GM18861 (cell line): ENCODE results near the gene FZD1.

Experiments
- ATAC-seq: cut with Tn5 transposase; IDR thresholded peaks from one replicate; pipeline ENCODE4 v1.9.1; 2021; ENCODE audit not compliant: unreplicated experiment

FZD1 gene

DNA sequence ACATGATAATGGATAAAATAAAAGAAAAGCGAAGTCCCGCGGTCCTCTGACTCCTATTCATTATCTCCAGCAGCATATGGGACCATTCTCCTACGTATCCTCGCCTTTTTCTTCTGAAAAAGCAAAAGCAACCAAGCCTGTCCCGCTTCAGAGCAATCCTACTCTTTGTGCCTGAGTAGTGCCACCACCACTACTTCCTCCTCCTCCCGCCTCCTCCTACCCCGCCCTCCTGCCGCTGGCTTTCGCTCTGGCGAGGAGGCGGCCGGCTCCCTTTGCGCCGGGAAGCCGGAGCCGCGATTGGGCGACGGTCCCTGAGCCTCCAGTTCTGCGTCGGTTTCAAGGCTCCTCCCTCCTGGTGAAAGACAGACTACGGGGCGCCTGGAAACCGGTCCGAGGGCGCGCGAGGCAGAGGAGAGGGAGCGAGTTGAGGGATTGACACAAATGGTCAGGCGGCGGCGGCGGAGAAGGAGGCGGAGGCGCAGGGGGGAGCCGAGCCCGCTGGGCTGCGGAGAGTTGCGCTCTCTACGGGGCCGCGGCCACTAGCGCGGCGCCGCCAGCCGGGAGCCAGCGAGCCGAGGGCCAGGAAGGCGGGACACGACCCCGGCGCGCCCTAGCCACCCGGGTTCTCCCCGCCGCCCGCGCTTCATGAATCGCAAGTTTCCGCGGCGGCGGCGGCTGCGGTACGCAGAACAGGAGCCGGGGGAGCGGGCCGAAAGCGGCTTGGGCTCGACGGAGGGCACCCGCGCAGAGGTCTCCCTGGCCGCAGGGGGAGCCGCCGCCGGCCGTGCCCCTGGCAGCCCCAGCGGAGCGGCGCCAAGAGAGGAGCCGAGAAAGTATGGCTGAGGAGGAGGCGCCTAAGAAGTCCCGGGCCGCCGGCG, at the start of gene FZD1:
Gene FZD1 (plus strand): TSS at position 388 of the 878 bp plus-strand sequence. CDS start 448 bp downstream, at position 836.
- peak; percentile 85 for ATAC-seq

DNA sequence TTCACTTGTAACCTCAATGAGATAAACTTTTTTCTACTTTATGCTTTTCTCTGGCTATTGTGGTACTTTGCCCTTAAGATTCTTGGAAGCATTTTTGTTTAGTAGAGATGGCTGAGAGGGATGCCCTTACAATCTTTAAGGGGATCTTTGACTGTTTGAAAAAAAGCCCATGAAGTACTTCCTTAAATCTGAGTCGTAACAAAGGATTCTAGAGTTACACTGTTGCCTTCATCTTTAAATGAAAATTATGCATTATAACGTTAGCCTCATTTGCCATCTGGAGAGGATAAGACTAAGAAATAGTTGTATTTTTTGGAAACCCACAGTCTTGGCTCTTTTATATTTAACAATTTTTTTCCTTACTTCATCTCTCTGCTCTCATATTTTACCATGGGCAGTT, 37.8 kb upstream of the FZD1 start:
- no peak for ATAC-seq

DNA sequence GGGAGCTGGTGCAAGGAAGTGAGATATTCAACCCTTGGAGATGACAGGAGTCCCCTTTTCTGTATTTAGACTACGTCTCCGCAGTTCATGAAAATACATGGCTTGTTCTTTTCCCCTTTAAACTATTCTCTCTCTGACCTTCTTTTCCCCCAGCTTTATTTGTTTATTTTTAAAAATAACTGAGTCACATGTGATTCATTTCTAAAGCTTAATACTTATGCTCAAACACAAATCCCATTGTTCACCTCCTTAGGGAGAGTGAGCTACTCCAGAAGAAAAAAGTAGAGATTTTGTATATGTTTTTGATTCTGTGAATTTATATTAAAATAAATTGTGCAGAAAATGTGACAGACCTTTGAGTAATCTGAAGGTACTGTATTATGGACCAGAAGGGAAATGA, 35.9 kb upstream of the FZD1 start:
- no peak for ATAC-seq

DNA sequence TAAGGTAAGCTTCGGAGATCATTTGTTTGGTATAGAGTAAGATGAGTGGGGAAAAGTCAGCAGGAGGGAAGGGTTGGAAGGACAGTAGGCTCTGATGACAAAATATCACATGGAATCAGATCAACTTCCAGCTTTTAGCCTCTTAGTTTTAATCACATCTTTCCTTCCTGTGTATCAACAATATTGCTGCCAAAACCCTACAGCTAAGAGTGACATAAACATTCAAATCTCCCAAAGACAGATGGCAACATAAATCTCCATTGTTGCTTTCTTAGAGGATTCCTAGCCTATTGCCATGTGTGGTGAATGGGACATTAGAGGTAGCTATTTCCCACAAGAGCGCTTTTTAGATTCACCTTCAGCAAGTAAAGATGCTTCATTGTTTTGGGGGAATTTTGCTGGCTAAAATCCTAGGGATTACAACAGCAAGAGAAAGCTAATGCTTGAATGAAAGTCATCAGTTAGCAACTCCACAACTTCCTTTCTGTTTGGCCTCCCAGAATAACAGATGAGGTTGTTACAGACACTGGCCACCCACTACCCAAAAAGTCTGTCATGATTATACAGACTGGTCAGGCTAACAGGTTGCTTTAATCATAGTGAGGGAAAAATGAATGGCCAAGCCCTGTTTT, 35.2 kb upstream of the FZD1 start:
- no peak for ATAC-seq

DNA sequence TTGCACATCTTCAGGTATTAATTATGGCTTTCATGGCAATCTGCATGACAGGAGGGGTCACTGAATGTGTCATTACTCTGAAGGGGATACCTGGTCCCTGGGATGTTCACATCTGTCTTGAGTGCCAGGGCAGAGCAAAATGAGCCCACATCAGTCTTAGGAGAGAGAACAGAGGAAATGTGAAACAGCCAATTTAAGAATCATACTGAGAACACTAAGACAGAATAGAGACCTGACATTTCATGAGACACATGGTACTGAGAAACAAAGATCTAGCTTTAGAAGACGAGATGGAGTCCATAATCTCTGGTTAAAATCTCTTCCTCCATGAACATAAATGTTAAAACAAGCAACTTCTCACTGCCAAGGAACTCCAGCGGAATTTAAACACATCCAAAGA, 34.1 kb upstream of the FZD1 start:
- ATAC-seq = no peak

DNA sequence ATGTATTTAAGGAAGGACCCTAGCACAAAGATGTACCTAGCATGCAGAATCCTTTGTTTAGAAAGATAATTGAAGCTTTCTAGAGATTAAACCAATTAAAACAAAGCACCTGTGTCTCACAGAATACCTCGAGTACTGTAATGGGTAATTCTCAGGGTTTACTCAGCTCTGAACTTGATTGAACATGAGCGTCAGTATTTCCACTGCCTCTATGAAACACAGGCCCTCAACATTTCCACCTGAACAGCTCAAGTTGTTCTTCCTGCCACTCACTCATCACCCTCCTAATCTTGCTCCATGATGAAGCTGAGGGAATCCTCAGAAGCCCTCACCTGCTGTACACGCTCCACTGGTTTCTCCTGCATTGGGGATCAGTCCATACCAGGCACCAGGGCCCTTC, 33.7 kb upstream of the FZD1 start:
- ATAC-seq = no peak

DNA sequence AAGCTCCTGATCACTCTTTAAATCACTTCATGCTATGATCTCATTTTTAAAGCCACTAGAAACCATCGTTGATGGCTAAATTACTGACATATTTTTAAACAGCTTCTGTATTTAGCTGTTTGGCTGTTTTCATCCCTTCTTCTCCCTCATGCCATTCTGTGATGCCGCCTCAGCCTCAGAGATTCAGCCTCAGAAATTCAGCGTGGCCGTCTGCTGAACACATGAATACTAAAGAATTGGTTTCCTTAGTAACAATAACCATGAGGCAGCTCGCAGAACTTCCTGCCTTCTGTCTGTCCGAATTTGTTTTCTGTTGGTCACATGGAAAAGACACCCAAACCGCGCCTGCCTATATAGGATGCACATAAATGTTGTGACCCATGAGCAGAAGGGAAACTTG, 31.0 kb upstream of the FZD1 start:
- ATAC-seq = no peak

DNA sequence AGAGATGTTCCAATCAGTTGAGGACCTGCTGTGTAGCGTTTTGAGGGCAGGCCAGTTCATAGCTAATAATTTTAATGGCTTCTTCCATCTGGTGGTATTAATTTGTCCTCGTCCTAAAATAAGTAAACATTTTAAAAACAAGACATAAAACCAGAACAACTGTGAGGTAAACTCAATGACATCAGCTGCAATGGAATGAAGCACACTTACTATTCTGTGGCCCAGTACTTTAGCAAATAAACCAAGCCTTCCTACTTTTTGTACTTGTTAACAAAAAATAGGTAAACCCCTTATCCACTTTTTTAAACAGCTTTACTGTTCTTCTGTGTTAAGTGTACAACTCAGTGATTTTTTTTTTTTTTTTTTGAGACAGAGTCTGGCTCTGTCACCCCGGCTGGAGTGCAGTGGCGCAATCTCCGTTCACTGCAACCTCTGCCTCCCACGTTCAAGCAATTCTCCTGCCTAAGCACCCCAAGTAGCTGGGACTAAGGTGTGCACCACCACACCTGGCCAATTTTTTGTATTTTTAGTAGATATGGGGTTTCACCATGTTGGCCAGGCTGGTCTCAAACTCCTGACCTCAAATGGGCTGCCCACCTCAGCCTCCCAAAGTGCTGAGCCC, 28.9 kb upstream of the FZD1 start:
- ATAC-seq = no peak

DNA sequence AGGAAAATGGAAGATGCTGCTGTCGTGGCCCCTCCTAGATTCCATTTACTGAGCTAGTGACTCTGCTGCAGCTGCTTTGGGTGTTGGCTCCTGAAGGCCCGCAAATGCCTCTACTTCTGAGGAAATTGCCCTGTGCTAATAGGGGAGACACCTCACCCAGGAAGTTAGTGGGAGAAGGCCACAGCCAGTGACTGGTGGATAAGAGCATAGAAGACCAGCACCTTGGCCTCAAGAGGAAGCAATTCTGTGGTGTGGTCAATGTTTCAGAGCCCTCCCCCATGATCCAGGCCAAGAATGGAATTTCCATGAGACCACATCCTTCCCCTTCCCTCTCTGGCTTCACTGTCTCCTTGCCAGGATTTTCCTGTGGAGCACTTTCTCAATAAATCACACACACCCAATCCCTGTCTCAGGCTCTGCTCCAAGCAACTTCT, 25.0 kb upstream of the FZD1 start:
- no peak for ATAC-seq

DNA sequence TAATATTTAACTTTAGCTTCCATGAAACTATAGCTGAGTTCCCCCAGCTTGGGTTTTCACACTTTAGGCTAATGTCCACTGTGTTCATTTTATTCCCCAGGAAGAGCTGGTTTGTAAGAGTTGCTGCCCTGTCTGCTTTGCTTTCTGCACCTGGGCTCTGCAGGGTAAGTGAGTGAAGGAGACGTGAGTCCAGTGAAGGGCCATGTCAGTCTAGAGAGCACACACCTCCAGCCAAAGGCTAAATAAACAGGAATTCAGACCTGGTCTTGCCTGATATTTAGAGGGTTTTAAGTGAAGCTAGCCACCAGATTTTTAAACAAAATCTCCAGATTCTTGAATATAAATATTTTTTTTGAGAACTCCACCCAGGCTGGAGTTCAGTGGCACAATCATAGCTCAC, 24.5 kb upstream of the FZD1 start:
- ATAC-seq = no peak

DNA sequence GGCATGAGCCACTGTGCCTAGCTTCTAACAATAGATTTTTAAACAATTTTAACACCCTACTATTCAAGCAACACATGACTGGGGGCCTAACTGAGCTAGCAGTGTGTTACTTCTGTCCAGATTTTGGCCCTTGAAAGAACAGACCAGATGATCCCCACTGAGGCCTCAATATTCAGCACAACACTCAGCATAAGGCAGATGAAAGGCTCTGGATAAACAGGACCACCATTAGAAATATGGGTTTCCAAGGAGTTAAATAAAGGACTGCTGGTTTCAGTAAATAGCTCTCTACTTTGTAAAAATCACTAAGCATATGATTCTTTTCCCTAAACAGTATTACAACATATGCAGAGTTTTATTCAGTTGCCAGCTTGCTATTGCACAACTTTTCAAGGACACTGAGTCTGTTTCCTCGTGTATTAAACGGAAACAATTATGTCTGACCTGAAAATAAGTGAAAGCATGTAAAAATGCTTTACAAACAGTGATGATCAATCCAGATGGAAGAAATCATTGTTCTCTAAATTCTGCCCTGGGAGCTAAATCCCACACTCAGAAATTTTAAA, 23.8 kb upstream of the FZD1 start:
- ATAC-seq = no peak

DNA sequence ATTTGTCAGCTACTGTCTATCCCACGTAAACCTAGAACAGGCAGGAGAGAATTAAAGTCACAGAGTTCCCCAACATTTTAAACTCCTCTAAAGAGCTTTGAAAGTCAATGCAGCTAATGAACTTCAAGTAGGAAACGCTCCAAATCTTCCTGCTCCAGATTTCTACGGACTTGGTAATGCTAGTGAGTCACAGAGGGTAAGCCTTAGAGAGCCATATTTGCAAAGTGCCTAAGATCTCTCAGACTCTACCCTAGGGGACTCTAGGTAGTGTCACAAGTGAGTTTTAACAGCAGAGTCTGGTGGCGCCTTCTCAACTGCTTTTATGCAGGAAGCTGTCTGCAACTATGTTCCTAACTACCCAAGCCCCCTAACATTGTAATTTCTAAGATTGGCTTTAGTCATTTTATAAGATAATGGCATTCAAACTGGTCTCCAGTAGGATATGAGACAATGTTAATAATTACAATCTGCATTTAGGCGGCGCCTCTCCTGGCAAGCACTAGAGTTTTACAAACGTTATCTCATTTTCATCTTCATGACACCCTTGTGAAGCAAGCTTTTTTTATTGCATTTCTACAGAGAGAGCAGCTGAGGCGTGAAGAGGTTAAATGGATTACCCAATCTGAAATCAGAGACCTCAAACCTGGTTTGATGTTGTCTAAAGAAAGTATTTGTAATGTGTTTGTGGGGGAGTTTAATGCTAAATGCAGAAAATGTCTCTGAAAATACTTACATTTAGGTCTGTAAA, 22.0 kb upstream of the FZD1 start:
- no peak for ATAC-seq

DNA sequence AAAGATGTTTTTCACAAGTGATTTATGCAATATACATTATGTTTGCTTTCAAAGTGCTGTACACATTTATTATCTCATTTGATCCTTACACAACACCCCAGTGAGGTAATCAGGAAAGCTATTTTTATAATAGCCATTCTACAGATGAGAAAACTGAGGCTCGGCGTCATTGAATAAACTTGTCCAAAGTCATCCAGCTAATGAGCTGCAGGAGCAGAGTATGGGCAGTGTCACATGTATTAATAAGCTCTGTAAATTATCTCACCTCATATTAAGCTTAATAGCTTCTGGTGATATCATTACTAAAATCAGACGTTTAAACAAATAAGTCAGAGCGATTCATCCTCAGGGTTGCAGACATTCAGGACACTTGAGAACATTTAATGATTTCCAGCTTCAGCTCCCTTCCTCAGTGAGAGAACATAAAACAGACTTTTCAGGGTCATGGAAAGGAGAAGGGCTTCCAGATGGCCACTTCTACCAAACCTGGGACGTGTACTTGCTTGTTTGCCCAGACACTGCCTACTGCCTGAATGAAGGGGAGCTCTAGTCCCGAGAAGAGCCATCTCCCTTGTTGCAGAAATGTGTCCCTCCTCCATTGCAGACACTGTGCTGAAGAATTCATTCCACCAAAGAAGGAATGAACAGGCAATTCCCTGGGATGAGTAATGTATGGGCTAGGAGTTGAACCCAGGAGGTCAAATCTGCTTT, 20.5 kb upstream of the FZD1 start:
- no peak for ATAC-seq

DNA sequence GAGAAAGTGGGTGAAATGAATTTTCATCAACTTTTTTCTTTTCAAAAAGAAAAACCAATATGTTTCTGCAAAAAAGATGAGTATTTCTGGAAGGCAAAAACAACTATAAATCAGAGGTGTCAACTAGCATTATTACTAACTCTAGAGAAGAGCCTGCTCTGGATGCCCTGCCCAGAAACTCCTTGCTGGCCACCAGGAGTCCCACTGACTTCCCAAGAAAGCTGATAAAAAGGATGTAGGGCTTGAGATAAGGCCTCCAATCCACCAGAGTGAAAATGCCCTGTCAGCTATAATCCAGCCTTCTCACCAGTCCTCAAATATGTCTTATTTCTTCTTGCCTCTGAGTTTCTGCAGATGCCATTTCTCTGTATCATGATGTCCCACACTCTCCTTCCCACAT, 16.7 kb upstream of the FZD1 start:
- no peak for ATAC-seq

DNA sequence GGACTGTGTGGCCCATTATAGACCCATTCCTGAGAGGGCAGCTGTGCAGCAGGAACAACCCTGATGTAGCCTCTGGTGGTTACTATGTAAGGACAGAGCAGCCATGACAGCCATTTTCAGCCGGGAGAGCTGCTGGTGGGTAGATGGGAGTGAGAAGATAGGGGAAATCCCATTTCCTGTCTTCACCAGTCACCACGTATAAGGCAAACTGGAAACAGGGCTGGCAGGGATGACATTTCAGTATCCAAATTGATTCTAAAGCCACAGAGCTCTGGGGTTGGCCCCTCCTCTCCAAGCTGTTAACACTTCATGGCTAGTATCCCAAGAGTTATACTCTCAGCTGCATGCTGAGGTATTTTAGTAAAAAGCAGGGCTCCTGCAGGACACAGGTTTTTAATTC, 15.2 kb upstream of the FZD1 start:
- no peak for ATAC-seq

DNA sequence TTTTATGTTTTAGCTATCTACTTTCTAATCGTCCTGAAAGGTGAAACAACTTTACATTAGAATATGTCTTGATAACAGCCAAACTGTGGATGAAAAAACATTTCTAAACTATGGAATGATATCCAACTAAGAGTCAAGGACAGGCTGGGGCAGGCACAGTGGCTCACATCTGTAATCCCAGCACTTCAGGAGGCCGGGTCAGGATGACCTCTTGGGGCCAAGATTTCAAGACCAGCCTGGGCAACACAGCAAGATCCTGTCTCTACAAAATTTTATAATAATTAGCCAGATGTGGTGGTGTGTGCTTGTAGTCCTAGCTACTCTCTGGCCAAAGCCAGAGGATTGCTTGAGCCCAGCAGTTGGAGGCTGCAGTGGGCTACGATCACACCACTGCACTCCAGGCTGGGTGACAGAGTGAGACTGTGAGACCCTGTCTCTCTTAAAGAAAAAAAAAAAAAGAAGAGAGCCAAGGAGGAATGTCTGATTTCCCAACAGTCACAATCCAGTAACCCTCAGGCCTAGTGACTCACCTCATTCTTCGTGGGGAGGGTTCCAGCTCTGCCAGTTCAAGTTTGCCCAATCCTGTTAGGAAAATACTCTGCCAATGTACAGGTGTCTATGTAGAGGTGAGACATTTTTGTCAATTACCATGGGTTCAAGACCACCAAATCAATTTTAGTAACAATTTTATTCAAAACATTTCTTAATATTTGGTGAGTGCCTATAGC, 14.6 kb upstream of the FZD1 start:
- no peak for ATAC-seq

DNA sequence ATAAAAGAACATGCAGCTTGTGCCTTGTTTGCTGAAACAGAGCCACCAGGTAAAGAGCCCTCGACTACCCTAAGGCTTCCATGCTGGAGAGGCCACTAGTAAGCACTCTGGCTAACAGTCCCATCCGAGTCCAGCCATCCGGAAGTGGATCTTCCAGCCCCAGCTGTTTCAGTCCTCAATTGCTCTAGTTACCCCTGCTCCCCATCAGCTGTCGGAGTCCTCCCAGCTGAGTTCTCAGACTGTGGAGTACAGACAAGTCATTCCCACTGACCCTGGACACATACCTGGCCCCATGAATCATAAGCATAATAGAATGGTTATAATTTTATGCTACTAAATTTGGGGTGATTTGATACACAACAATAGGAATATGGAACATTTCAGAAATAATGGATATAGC, 13.5 kb upstream of the FZD1 start:
- no peak for ATAC-seq

DNA sequence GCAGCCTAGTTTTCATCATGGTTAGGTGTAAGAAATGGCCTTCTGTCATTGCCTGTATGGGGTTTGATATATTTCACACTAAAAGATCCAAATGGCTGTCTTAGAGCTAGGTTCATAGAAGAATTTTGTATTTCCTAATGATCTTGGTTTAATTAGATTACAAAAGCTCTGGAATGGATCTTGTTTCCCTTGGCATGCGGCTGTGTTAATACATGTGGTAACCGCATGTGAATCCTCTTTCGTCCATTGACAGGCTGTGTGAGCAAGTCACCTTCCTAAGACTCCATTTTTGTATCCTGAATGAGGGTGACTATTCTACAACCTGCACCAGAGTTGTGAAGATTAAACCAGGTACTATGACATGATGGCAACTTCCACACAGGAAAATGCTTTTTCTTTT, 12.4 kb upstream of the FZD1 start:
- ATAC-seq = no peak

DNA sequence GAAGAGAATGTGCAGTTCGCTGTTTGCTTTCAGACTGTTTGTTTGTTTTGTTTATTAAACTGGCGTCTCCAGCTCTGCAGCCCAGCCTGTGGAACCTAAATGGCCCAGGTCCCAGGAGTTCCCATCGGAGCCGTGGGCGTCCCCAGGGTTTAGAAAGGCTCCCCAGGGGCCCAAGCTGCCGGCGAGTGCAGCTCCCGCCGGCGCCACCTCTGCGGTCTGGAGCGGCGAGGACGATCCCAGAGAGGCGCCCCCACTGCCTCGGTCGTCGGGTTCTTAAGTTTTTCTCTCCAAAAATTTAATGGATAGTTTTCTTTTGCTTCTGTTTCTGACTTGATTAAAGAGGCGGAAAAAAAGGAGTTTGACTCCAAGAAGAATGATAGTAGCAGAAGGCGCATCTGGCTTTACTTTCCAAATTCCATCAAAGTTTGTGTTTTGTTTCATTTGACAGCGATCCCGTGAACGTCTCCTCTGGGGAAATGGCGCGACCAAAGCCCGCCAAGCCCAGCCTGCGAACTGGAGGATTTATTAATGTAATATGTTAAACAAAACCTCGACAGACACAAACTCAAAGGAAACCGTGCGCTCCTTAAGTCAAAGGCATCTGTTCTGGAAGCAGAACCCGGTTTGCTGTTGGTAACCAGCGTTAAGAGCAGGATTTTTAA, 718 bp upstream of the FZD1 start:
- no peak for ATAC-seq
